Stimulated activated CD4-positive, alpha-beta T cell treated with anti-CD3 and anti-CD28 coated beads, Interleukin-15, amount 100 ng/mL, for 24 hours (primary cell): ENCODE results near the gene ID3.

ENCODE experiments used
- DNase-seq: peaks from one replicate; pipeline ENCODE4 v3.0.0-alpha.2; 2020

The ID3 gene

GRCh38 chr1:23564529-23565122, 5.3 kb upstream of the ID3 start:
- no peak for DNase-seq

- DNase-seq, result no peak
Observed at GRCh38 chr1:23563755-23564374, 4.6 kb upstream of the ID3 start.

GRCh38 chr1:23563003-23563402, 3.7 kb upstream of the ID3 start:
- DNase-seq, result no peak

- DNase-seq, result peak; percentile 45
Observed at GRCh38 chr1:23562137-23562876, 3.0 kb upstream of the ID3 start.

GRCh38 chr1:23561813-23562100, 2.5 kb upstream of the ID3 start:
- no peak for DNase-seq

- no peak for DNase-seq
Observed at GRCh38 chr1:23561076-23561812, 1.9 kb upstream of the ID3 start.

- DNase-seq, result no peak
Observed at GRCh38 chr1:23559985-23560741, 862 bp upstream of the ID3 start.

GRCh38 chr1:23558872-23559135, 497 bp downstream of the ID3 start:
- DNase-seq, result peak; percentile 41

GRCh38 chr1:23558140-23558871, 995 bp downstream of the ID3 start:
- DNase-seq, result peak; percentile 69

- peak; percentile 30 for DNase-seq
Observed at GRCh38 chr1:23557471-23558124, 1.7 kb downstream of the ID3 start.

- DNase-seq, result no peak
Observed at GRCh38 chr1:23556635-23557470, 2.4 kb downstream of the ID3 start.

GRCh38 chr1:23555986-23556634, 3.2 kb downstream of the ID3 start:
- no peak for DNase-seq

GRCh38 chr1:23555270-23555985, 3.9 kb downstream of the ID3 start:
- DNase-seq, result no peak

- peak; percentile 84 for DNase-seq
Observed at GRCh38 chr1:23554481-23555269, 4.6 kb downstream of the ID3 start.

GRCh38 chr1:23554127-23554480, 5.2 kb downstream of the ID3 start:
- DNase-seq, result no peak

GRCh38 chr1:23553231-23554126, 5.8 kb downstream of the ID3 start:
- no peak for DNase-seq

GRCh38 chr1:23551849-23552248, 7.5 kb downstream of the ID3 start:
- DNase-seq, result no peak

- no peak for DNase-seq
Observed at GRCh38 chr1:23548704-23549143, 10.6 kb downstream of the ID3 start.
